T-cell (primary cell): ENCODE results near the gene ZNF496. TPM values are rescaled to one million over a fixed set of nuclear protein-coding genes. Genes with fewer than 3 reads are reported as not detected.
A peak's percentile ranks its signal among the peaks of the same experiment; 100 is the strongest.

Experiments
- ATAC-seq, 4 experiments: fragments of 200-7000 bp in 3 of 4; fragments of 150-1000 bp in 1 of 4; cut with Tn5 transposase; replicated peaks in 1 of 4; 1 replicate in 3 of 4; 2 replicates in 1 of 4; pipeline ENCODE4 v1.10.0; 2021; ENCODE audit warnings: moderate library complexity in 3 of 4, mild to moderate bottlenecking in 2 of 4, moderate number of reproducible peaks in 1 of 4
- CTCF ChIA-PET, 2 donors: fragments of 300-600 bp; sonication (Branson Sonifier 250); formaldehyde crosslinking; loops; one replicate each; lab custom pipeline; 2022; ENCODE audit warnings: antibody characterized with exemption in 2 of 2; lab: Charles Lee
- POLR2A ChIA-PET, 2 donors: fragments of 300-600 bp; sonication (Branson Sonifier 250); formaldehyde crosslinking; loops; one replicate each; lab custom pipeline; 2022; ENCODE audit warnings: antibody characterized with exemption in 2 of 2; lab: Charles Lee
- DNase-seq, 35 experiments: peaks; one replicate each; pipeline versions ENCODE4 v3.0.0 to v3.0.0-alpha.2; 2013 to 2023
- H3K27ac ChIP-seq: one replicate; pipeline ENCODE4 v1.5.1; 2013; ENCODE audit warnings: low read length
- H3K27me3 ChIP-seq, 2 experiments: replicated peaks in 1 of 2; 1 replicate in 1 of 2; 2 replicates in 1 of 2; pipeline versions ENCODE4 v1.6.1 to v1.7.0; 2013; ENCODE audit warnings: low read length in 1 of 2, mixed read lengths in 1 of 2; ENCODE audit not compliant: control insufficient read depth in 2 of 2, insufficient read depth in 2 of 2; ENCODE audit errors: extremely low read depth in 1 of 2
- H3K36me3 ChIP-seq, 2 donors: 1 replicate in 1 of 2; 2 replicates in 1 of 2; pipeline versions ENCODE4 v1.6.1 to v1.7.0; 2013; ENCODE audit warnings: low read length in 1 of 2; ENCODE audit not compliant: control insufficient read depth in 2 of 2, insufficient read depth in 1 of 2; ENCODE audit errors: extremely low read depth in 1 of 2
- H3K4me1 ChIP-seq, 2 experiments: 1 replicate in 1 of 2; 2 replicates in 1 of 2; pipeline versions ENCODE4 v1.6.1 to v1.7.0; 2013; ENCODE audit warnings: low read length in 2 of 2, mixed read lengths in 1 of 2; ENCODE audit not compliant: insufficient read depth in 2 of 2, control insufficient read depth in 1 of 2; ENCODE audit errors: extremely low read depth in 1 of 2
- H3K4me3 ChIP-seq, 2 donors: 1 replicate in 1 of 2; 2 replicates in 1 of 2; pipeline versions ENCODE4 v1.5.1 to v1.7.0; 2013; ENCODE audit warnings: mild to moderate bottlenecking in 2 of 2, low read length in 1 of 2, moderate library complexity in 1 of 2; ENCODE audit not compliant: control insufficient read depth in 1 of 2; ENCODE audit errors: extremely low read depth in 1 of 2
- H3K9me3 ChIP-seq: 2 replicates; pipeline ENCODE4 v1.7.0; 2013
- H3K27ac Mint-ChIP-seq, 2 donors: one replicate each; pipeline ENCODE4 v1.8.0; 2020 to 2021; ENCODE audit warnings: mild to moderate bottlenecking in 2 of 2, mixed read lengths in 2 of 2
- H3K27me3 Mint-ChIP-seq, 2 donors: one replicate each; pipeline ENCODE4 v1.8.0; 2021 to 2022; ENCODE audit warnings: mixed read lengths in 2 of 2
- H3K36me3 Mint-ChIP-seq: one replicate; pipeline ENCODE4 v1.8.0; 2021; ENCODE audit warnings: mixed read lengths
- H3K4me1 Mint-ChIP-seq, 3 donors: one replicate each; pipeline ENCODE4 v1.8.0; 2020 to 2022; ENCODE audit warnings: mixed read lengths in 3 of 3, mild to moderate bottlenecking in 1 of 3
- H3K4me3 Mint-ChIP-seq, 3 donors: one replicate each; pipeline ENCODE4 v1.8.0; 2020 to 2022; ENCODE audit warnings: mild to moderate bottlenecking in 3 of 3, mixed read lengths in 3 of 3, moderate library complexity in 3 of 3
- H3K9me3 Mint-ChIP-seq, 3 donors: one replicate each; pipeline ENCODE4 v1.8.0; 2020 to 2022; ENCODE audit warnings: mixed read lengths in 3 of 3
- WGBS: methylation state at CpG from one replicate; pipeline ENCODE4 v1.1.5; 2013; ENCODE audit warnings: missing lambda C conversion rate; ENCODE audit not compliant: insufficient coverage; 5-methylcytosine and 5-hydroxymethylcytosine counted together
- total RNA-seq, 35 experiments: library from RNA in 6 of 35; stranded (reverse) in 6 of 35; fragments of 120-200 nt in 1 of 35; gene quantifications; one replicate each; pipeline versions ENCODE4 v1.2.1 to v1.2.4 and lab custom pipeline; 2013 to 2026

The ZNF496 gene
- total RNA-seq, 5 donors from 2014 or later (not counting 1 experiment from before 2014, with no cell fraction given) = 12.2 to 29.3 (median 23.6) TPM

DNA sequence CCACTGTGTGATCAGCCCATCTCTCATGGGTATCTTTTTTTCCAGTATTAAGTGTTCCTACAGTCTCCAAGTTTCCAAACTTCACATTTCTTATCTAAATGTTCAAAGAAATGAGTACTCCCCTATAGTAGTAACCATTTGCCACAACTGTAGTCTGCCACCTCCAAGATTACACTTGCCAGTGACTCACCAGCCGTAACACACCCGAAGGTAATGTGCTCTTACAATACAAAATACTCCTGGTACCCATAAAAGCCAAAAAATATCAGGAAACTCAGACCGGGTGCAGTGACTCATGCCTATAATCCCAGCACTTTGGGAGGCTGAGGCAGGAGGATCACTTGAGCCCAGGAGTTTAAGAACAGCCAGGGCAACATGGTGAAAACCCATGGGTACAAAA, 20.5 kb upstream of the ZNF496 start:
- peaks cover 0 to 4% (median 0%) of the 10 kb centered on the region in 3 donors for H3K9me3 Mint-ChIP-seq
- H3K27ac Mint-ChIP-seq = no peak overlapping the region
- H3K4me1 Mint-ChIP-seq = peaks cover 5 to 7% (median 7%) of the 10 kb centered on the region in 3 donors
- H3K27me3 Mint-ChIP-seq = peaks cover 9 to 36% of the 10 kb centered on the region in 2 donors
- POLR2A ChIA-PET = no interaction called here
- Histone ChIP-seq H3K27ac (no peak overlapping the region), H3K27me3 (peaks cover 0 to 39% of the 10 kb centered on the region in 2 experiments), H3K4me3 (no peak overlapping the region), H3K36me3 (no peaks in the 10 kb centered on the region), H3K9me3 (no peaks in the 10 kb centered on the region), H3K4me1 (peaks cover 0 to 3% of the 10 kb centered on the region in 2 experiments)
- peaks cover 3% of the 10 kb centered on the region for H3K36me3 Mint-ChIP-seq
- no peak overlapping the region for H3K4me3 Mint-ChIP-seq
- CTCF ChIA-PET = no interaction called here
- DNase-seq (no peak), ATAC-seq (no peak)
- WGBS = 100% methylated on average over 3 of the region's 3 CpGs

- Histone ChIP-seq H3K27ac (no peak overlapping the region), H3K4me1 (peaks cover 0 to 3% of the 10 kb centered on the region in 2 experiments), H3K36me3 (no peaks in the 10 kb centered on the region), H3K9me3 (no peaks in the 10 kb centered on the region), H3K27me3 (peaks cover 0 to 42% of the 10 kb centered on the region in 2 experiments), H3K4me3 (no peak overlapping the region)
- Mint-ChIP-seq H3K9me3 (peaks cover 0 to under 1% (median 0%) of the 10 kb centered on the region in 3 donors), H3K27ac (no peak overlapping the region), H3K4me3 (no peak overlapping the region), H3K36me3 (no peaks in the 10 kb centered on the region), H3K4me1 (peaks cover 5 to 7% (median 7%) of the 10 kb centered on the region in 3 donors), H3K27me3 (peaks cover 9 to 25% of the 10 kb centered on the region in 2 donors)
- POLR2A ChIA-PET = interaction anchor here in 1 of 2 donors (0.6 kb wide), 1 partner anchor 9 kb away, joined by 7 read pairs; no protein-coding TSS in a partner anchor
- CTCF ChIA-PET = no interaction called here
- no CpG with 5 or more reads among the region's 1 CpG for WGBS
- ATAC-seq (no peak), DNase-seq (no peak)
These were observed 18.9 kb upstream of the ZNF496 start for GRCh38 chr1:247350587-247350986.

DNA sequence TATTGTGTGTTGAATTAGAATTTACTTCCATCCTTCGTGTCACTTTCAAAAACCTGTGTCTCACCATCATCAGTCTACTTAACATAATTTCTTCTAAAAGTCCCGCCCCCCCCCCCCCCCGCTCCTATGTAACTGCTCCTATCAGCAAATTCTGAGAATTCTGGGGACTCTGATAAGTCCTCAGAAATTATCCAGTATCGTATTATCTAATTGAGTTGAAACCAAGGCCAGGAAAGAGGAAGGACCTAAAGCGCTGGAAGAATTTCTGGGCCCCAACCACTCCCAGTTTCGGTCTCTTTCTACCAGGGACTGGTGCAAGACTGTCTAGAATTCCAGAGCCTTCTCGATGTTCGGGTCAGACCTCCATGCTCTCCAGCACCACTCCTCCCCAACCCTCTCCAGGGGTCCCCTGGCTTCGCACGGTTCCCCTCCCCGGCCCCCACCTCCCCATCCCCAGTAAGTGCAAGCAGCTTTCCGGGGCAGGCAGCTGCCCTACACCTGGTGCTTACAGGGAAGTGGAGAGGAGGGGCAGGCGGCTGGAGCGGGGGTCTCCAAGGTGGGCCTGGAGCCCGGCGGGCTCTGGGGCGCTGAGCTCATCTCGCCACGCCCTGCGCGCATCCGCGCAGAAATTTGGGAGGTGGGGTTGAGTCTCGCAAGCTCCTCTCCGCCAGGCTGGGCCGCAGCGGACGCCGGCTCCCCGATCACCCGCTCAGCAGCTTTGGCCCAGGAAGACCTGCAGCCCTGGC, 16.0 kb upstream of the ZNF496 start:
- Mint-ChIP-seq H3K27me3 (peaks cover 13 to 14% of the 10 kb centered on the region in 2 donors), H3K36me3 (no peaks in the 10 kb centered on the region), H3K4me3 (no peak overlapping the region), H3K9me3 (no peaks in the 10 kb centered on the region), H3K4me1 (peaks cover 5 to 9% (median 7%) of the 10 kb centered on the region in 3 donors), H3K27ac (no peak overlapping the region)
- ChIA-PET CTCF (no interaction called here), POLR2A (no interaction called here)
- H3K4me3 ChIP-seq = peak overlapping the region in 1 of 2 donors; percentile 17
- no peaks in the 10 kb centered on the region for H3K9me3 ChIP-seq
- no peaks in the 10 kb centered on the region for H3K36me3 ChIP-seq
- H3K27me3 ChIP-seq = peaks cover 0 to 35% of the 10 kb centered on the region in 2 experiments
- no peak overlapping the region for H3K27ac ChIP-seq
- peaks cover 0 to 3% of the 10 kb centered on the region in 2 experiments for H3K4me1 ChIP-seq
- DNase-seq = no peak
- peak in 1 of 4 experiments; percentile 38 for ATAC-seq
- 26% methylated on average over 15 of the region's 31 CpGs for WGBS

GRCh38 chr1:247345881-247346280, 14.2 kb upstream of the ZNF496 start:
- WGBS = 83% methylated on average over 3 of the region's 4 CpGs
- no peaks in the 10 kb centered on the region for H3K9me3 Mint-ChIP-seq
- DNase-seq = no peak
- CTCF ChIA-PET = interaction anchor here in 1 of 2 donors (0.6 to 0.9 kb wide), 2 partner anchors 28 to 157 kb away, joined by 3 read pairs; no protein-coding TSS in a partner anchor
- peaks cover 0 to 26% of the 10 kb centered on the region in 2 experiments for H3K27me3 ChIP-seq
- peaks cover 0 to 3% of the 10 kb centered on the region in 2 experiments for H3K4me1 ChIP-seq
- H3K4me3 ChIP-seq = no peak overlapping the region
- no peak overlapping the region for H3K27ac ChIP-seq
- H3K36me3 ChIP-seq = no peaks in the 10 kb centered on the region
- H3K27ac Mint-ChIP-seq = no peak overlapping the region
- peaks cover 5 to 9% (median 7%) of the 10 kb centered on the region in 3 donors for H3K4me1 Mint-ChIP-seq
- POLR2A ChIA-PET = no interaction called here
- no peak for ATAC-seq
- H3K4me3 Mint-ChIP-seq = no peak overlapping the region
- H3K27me3 Mint-ChIP-seq = peaks cover 10 to 13% of the 10 kb centered on the region in 2 donors
- no peaks in the 10 kb centered on the region for H3K9me3 ChIP-seq
- H3K36me3 Mint-ChIP-seq = no peaks in the 10 kb centered on the region

- Mint-ChIP-seq H3K4me1 (peaks cover 0 to 3% (median 0%) of the 10 kb centered on the region in 3 donors), H3K27me3 (peaks cover 2 to 5% of the 10 kb centered on the region in 2 donors), H3K27ac (no peak overlapping the region), H3K36me3 (no peaks in the 10 kb centered on the region), H3K4me3 (no peak overlapping the region), H3K9me3 (no peaks in the 10 kb centered on the region)
- H3K27me3 ChIP-seq = peaks cover 0 to 17% of the 10 kb centered on the region in 2 experiments
- H3K36me3 ChIP-seq = no peaks in the 10 kb centered on the region
- no peak for ATAC-seq
- ChIA-PET CTCF (interaction anchor here (0.7 to 0.8 kb wide), 3 partner anchors 11 to 409 kb away, joined by 4 to 7 read pairs (median 5); no protein-coding TSS in a partner anchor), POLR2A (no interaction called here)
- H3K27ac ChIP-seq = no peak overlapping the region
- no peaks in the 10 kb centered on the region for H3K9me3 ChIP-seq
- no peak for DNase-seq
- no peak overlapping the region for H3K4me3 ChIP-seq
- 60% methylated on average over 1 of the region's 1 CpG for WGBS
- peaks cover 0 to 3% of the 10 kb centered on the region in 2 experiments for H3K4me1 ChIP-seq
These were observed 12.1 kb upstream of the ZNF496 start for GRCh38 chr1:247343801-247344200.

- Histone ChIP-seq H3K27ac (no peak overlapping the region), H3K4me1 (no peaks in the 10 kb centered on the region), H3K27me3 (no peaks in the 10 kb centered on the region), H3K36me3 (no peaks in the 10 kb centered on the region), H3K9me3 (no peaks in the 10 kb centered on the region), H3K4me3 (no peak overlapping the region)
- Mint-ChIP-seq H3K27me3 (no peaks in the 10 kb centered on the region), H3K27ac (no peak overlapping the region), H3K4me3 (no peak overlapping the region), H3K4me1 (peaks cover 0 to 21% (median 9%) of the 10 kb centered on the region in 3 donors), H3K36me3 (no peaks in the 10 kb centered on the region), H3K9me3 (no peaks in the 10 kb centered on the region)
- ChIA-PET POLR2A (no interaction called here), CTCF (interaction anchor here in 1 of 2 donors (0.6 kb wide), 1 partner anchor 864 kb away, joined by 4 read pairs; no protein-coding TSS in a partner anchor)
- no peak for DNase-seq
- no CpG with 5 or more reads among the region's 3 CpGs for WGBS
- no peak for ATAC-seq
These were observed 7.1 kb upstream of the ZNF496 start for GRCh38 chr1:247338723-247339275.
